Measurements from ENCODE around the gene FCN1. TPM values are rescaled to one million over a fixed set of nuclear protein-coding genes. Genes with fewer than 3 reads are reported as not detected.

FCN1 gene
- total RNA-seq, 1 donor from 2014 or later, result not detected

DNA sequence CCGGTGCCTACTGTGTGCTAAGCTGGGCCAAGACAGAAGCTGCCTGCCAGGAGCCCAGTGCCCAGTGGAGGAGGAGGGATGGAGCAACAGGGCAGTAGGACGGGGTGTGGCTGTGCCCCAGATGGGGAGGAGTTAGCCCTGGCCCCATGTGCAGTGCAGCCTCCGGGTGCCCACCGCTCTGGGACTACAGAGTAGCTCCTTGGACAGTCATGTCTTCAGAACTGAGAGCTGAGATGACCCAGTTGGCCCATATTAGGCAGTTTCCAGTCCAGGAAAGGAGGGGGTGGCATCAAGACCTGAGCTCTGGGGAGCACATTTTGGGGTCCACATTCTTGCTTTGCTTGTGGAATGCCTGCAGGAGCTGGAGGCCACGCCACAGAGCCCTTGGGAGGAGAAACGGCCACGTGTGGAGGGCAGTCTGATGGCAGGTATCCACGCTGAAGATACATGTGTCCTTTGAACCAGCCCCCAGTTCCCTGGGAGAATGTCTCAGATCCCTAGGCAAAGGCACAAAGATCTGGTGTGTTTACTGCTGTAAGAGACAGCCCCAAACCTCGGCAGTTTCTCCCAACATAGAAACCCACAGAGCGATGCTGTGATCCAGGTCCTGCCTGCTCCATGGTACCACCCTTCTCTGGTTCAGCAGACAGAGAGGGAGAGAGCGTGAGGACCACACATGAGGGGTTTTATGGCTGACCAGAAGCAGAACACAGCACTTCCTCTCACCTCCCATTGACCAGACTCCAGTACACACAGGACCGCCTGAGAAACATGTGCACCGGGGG, 46.8 kb upstream of the FCN1 start:
- no peak overlapping the region for H3K4me3 ChIP-seq (ENCODE audit: low read depth, low read length)
- TF ChIP-seq, protein P1, sequence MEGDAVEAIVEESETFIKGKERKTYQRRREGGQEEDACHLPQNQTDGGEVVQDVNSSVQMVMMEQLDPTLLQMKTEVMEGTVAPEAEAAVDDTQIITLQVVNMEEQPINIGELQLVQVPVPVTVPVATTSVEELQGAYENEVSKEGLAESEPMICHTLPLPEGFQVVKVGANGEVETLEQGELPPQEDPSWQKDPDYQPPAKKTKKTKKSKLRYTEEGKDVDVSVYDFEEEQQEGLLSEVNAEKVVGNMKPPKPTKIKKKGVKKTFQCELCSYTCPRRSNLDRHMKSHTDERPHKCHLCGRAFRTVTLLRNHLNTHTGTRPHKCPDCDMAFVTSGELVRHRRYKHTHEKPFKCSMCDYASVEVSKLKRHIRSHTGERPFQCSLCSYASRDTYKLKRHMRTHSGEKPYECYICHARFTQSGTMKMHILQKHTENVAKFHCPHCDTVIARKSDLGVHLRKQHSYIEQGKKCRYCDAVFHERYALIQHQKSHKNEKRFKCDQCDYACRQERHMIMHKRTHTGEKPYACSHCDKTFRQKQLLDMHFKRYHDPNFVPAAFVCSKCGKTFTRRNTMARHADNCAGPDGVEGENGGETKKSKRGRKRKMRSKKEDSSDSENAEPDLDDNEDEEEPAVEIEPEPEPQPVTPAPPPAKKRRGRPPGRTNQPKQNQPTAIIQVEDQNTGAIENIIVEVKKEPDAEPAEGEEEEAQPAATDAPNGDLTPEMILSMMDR (IDR thresholded peaks at IDR 0.05; ENCODE audit: insufficient read depth, low read length, poor library complexity, severe bottlenecking), result no peak
- no peaks in the 10 kb centered on the region for H3K27me3 ChIP-seq (ENCODE audit: control insufficient read depth, insufficient read depth, low read length)
- no peak for DNase-seq (ENCODE audit: low read depth)
- H3K36me3 ChIP-seq (ENCODE audit: control insufficient read depth, insufficient read depth, low read length), result no peaks in the 10 kb centered on the region

DNA sequence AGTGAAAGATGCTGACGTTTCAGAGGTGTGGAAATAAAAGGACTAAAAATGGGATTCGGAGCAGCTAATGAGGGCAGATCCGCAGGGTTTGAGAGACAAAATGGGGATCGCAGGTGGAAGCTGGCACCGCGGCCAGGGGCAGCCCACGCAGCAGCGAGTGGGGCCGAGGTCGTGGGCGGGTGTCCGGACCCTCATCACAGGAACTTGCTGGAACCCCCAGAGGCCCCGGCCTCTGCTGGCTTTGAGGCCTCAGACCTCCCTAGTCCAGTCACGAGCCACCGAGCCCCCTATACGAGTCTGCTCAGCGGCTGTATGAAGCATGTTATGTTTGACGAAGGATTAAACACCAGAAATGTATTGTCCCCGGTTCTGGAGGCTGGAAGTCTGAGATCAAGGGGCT, 45.8 kb upstream of the FCN1 start:
- H3K27me3 ChIP-seq (ENCODE audit: control insufficient read depth, insufficient read depth, low read length), result no peaks in the 10 kb centered on the region
- no peaks in the 10 kb centered on the region for H3K36me3 ChIP-seq (ENCODE audit: control insufficient read depth, insufficient read depth, low read length)
- H3K4me3 ChIP-seq (ENCODE audit: low read depth, low read length), result no peak overlapping the region
- DNase-seq (ENCODE audit: low read depth), result no peak
- TF ChIP-seq, protein P1 (IDR thresholded peaks at IDR 0.05; ENCODE audit: insufficient read depth, low read length, poor library complexity, severe bottlenecking), result no peak

DNA sequence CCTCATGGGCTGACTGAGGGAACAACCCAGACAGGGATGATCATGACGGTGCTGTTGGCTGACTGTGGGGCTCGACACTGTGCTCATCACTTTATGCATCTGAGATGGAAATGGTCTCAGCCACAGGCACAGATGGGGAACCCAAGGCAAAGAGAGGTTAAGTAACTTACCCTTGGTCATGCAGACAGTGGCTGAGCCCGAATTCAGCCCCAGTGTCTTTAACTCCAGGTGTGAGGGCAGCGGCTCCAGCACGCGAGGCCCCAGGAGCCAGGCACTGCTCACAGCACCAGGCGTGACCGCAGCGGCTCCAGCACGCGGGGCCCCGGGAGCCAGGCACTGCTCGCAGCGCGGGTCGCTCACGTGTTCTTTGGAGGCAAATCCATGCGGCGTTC, 45.3 kb upstream of the FCN1 start:
- DNase-seq (ENCODE audit: low read depth), result no peak
- H3K36me3 ChIP-seq (ENCODE audit: control insufficient read depth, insufficient read depth, low read length), result no peaks in the 10 kb centered on the region
- H3K4me3 ChIP-seq (ENCODE audit: low read depth, low read length), result no peak overlapping the region
- no peaks in the 10 kb centered on the region for H3K27me3 ChIP-seq (ENCODE audit: control insufficient read depth, insufficient read depth, low read length)
- TF ChIP-seq, protein P1 (IDR thresholded peaks at IDR 0.05; ENCODE audit: insufficient read depth, low read length, poor library complexity, severe bottlenecking), result no peak

DNA sequence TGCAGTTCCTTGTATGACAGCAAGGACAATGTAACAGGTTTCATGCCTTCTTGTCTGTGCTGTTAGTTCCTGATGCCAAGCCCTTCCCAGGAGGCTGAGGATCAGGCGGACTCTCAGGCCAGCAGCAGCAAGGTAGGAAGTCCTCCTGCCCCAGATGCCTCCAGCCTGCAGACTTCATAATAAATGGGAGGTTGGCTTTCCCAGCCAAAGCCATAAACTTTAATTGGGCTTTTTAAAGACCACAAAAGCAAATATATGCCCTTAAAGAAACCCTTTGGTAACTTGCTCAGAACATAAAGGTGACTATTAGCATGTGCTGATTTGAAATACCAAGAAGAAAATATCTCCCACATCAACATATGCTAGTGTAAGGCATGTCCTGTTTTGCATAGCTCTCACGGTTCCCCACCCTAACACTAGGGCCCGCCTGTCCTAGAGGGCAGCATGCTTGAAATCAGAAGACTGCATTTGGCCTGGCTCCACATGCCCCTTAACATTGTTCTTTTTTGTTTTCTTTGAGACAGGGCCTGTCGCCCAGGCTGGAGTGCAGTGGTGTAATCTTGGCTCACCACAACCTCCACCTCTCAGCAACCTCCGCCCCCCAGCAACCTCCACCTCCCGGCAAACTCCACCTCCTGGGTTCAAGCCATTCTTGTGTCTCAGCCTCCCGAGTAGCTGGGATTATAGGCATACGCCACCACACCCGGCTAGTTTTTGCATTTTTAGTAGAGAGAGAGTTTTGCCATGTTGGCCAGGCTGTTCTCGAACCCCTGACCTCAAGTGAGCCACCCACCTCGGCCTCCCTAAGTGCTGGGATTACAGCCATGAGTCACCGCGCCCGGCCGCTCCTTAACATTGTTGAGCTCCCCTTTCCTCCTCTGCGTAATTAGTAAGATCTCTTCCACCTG, 44.6 kb upstream of the FCN1 start:
- TF ChIP-seq, protein P1 (IDR thresholded peaks at IDR 0.05; ENCODE audit: insufficient read depth, low read length, poor library complexity, severe bottlenecking), result no peak
- Histone ChIP-seq H3K4me3 (ENCODE audit: low read depth, low read length) (no peak overlapping the region), H3K27me3 (ENCODE audit: control insufficient read depth, insufficient read depth, low read length) (no peaks in the 10 kb centered on the region), H3K36me3 (ENCODE audit: control insufficient read depth, insufficient read depth, low read length) (no peaks in the 10 kb centered on the region)
- no peak for DNase-seq (ENCODE audit: low read depth)

DNA sequence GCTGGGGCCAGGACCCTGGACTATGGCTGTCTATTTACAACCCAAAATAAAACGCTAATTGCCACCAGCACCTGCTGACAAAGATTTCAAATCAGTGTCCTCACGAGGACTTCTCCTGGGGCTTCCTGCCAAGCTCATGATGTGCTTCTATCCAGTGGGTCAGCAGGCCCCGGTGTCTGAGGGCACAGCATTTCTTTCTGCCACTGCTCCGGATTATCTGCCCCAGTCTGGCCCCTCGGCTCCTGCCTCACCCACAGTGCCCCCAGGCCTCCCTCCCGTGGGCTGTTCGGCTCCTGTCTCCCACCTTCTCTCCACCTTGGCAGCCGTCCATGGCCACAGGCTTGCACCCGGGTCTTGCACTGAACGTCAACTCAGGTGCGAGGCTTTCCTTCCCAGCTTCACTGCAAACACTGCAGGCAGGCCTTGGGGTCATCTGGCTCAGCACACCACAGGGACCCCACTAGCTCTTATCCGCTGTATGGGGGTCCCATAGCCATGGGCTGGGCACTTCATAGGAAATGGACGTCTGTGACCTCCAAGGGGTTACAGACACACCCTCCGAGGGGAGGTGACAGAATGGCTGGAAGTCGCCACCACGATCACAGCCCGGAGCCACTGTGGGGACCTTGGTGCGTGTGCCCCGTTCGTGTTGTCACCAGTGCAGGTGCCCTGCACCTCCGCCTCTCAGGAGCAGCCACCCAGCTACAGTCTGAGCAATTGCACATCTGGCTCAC, 43.8 kb upstream of the FCN1 start:
- Histone ChIP-seq H3K36me3 (ENCODE audit: control insufficient read depth, insufficient read depth, low read length) (no peaks in the 10 kb centered on the region), H3K4me3 (ENCODE audit: low read depth, low read length) (no peak overlapping the region), H3K27me3 (ENCODE audit: control insufficient read depth, insufficient read depth, low read length) (no peaks in the 10 kb centered on the region)
- TF ChIP-seq, protein P1 (IDR thresholded peaks at IDR 0.05; ENCODE audit: insufficient read depth, low read length, poor library complexity, severe bottlenecking), result no peak
- no peak for DNase-seq (ENCODE audit: low read depth)

Data from kidney epithelial cell (primary cell).